ENCODE measurements around the gene S1PR2. TPM values are rescaled to one million over a fixed set of nuclear protein-coding genes. Genes with fewer than 3 reads are reported as not detected.
A peak's percentile ranks its signal among the peaks of the same experiment; 100 is the strongest.
"Not testable (repeated sequence)": the region's sequence is repeated elsewhere in the genome, so short reads cannot be mapped to it uniquely, and the experiment has no call there.

Gene S1PR2
- total RNA-seq, 4 donors from 2014 or later = 3.6 to 9.8 (median 5.3) TPM

DNA sequence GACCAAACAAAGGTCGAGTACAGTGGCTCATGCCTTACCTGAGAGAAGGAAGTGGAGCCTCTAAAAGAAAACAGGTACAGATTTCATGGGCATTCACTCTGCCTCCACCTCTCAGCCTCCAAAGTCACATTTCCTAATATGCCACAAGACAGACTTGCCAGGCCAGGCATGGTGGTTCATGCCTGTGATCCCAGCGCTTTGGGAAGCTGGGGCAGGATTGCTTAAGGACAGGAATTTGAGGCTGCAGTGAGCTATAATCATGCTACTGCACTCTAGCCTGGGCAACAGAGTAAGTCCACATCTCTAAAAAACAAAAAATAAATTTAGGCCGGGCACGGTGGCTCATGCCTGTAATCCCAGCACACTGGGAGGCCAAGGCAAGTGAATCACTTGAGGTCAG, 25.5 kb downstream of the S1PR2 start:
- Histone ChIP-seq H3K27me3 (no peaks in the 10 kb centered on the region), H3K4me1 (peaks cover 0 to 10% of the 10 kb centered on the region in 2 donors), H3K36me3 (no peaks in the 10 kb centered on the region), H3K4me3 (replicated peaks in 1 of 3) (no peak overlapping the region), H3K9me3 (no peaks in the 10 kb centered on the region), H3K27ac (no peak overlapping the region)
- intact Hi-C loops (cut with DNase I) = no loop called here
- TF ChIP-seq CTCF (IDR thresholded peaks at IDR 0.05) (no peak), POLR2A (IDR thresholded peaks at IDR 0.05) (no peak)
- 63 to 67% methylated on average over 4 of the region's 4 CpGs for WGBS, 2 donors
- DNase-seq = no peak

GRCh38 chr19:10203686-10204085, 27.4 kb downstream of the S1PR2 start:
- Histone ChIP-seq H3K9me3 (no peaks in the 10 kb centered on the region), H3K27me3 (no peaks in the 10 kb centered on the region), H3K4me3 (replicated peaks in 1 of 3) (no peak overlapping the region), H3K4me1 (peaks cover 0 to 10% of the 10 kb centered on the region in 2 donors), H3K36me3 (no peaks in the 10 kb centered on the region), H3K27ac (no peak overlapping the region)
- intact Hi-C loops (cut with DNase I) = no loop called here
- no peak for DNase-seq
- 97 to 98% methylated on average over 3 of the region's 3 CpGs for WGBS, 2 donors
- TF ChIP-seq CTCF (IDR thresholded peaks at IDR 0.05) = no peak
- no peak for TF ChIP-seq POLR2A (IDR thresholded peaks at IDR 0.05)

GRCh38 chr19:10201176-10201575, 30.0 kb downstream of the S1PR2 start:
- intact Hi-C loops (cut with DNase I) = no loop called here
- Histone ChIP-seq H3K36me3 (no peaks in the 10 kb centered on the region), H3K27me3 (no peaks in the 10 kb centered on the region), H3K4me3 (replicated peaks in 1 of 3) (no peak overlapping the region), H3K9me3 (no peaks in the 10 kb centered on the region), H3K27ac (no peak overlapping the region), H3K4me1 (peaks cover 0 to 4% of the 10 kb centered on the region in 2 donors)
- no peak for DNase-seq
- no peak for TF ChIP-seq POLR2A (IDR thresholded peaks at IDR 0.05)
- no peak for TF ChIP-seq CTCF (IDR thresholded peaks at IDR 0.05)
- WGBS, 2 donors = 78 to 85% methylated on average over 3 of the region's 3 CpGs

GRCh38 chr19:10200101-10200500, 31.0 kb downstream of the S1PR2 start:
- H3K4me1 ChIP-seq; H3K4me3 ChIP-seq (replicated peaks in 1 of 3); H3K27ac ChIP-seq; intact Hi-C loops (cut with DNase I); H3K9me3 ChIP-seq; H3K36me3 ChIP-seq; H3K27me3 ChIP-seq; DNase-seq: not testable (repeated sequence)
- 84 to 86% methylated on average over 15 of the region's 15 CpGs for WGBS, 2 donors

GRCh38 chr19:10198889-10199644, 32.1 kb downstream of the S1PR2 start:
- H3K27ac ChIP-seq; H3K27me3 ChIP-seq; H3K4me3 ChIP-seq (replicated peaks in 1 of 3); intact Hi-C loops (cut with DNase I); H3K4me1 ChIP-seq; H3K36me3 ChIP-seq; DNase-seq; H3K9me3 ChIP-seq: not testable (repeated sequence)
- WGBS, 2 donors = 70 to 76% methylated on average over 11 of the region's 11 CpGs

GRCh38 chr19:10195199-10195519, 36.0 kb downstream of the S1PR2 start:
- no peaks in the 10 kb centered on the region for H3K9me3 ChIP-seq
- TF ChIP-seq POLR2A (IDR thresholded peaks at IDR 0.05) (no peak), CTCF (IDR thresholded peaks at IDR 0.05) (no peak)
- peak overlapping the region in 2 of 3 donors; percentile 73 to 88 for H3K27ac ChIP-seq
- peaks cover 5 to 11% of the 10 kb centered on the region in 2 donors for H3K4me1 ChIP-seq
- peak overlapping the region in 1 of 3 donors; percentile 81 for H3K4me3 ChIP-seq (replicated peaks in 1 of 3)
- no peaks in the 10 kb centered on the region for H3K27me3 ChIP-seq
- intact Hi-C loops (cut with DNase I) = no loop called here
- WGBS, 2 donors = 27 to 30% methylated on average over 6 of the region's 6 CpGs
- H3K36me3 ChIP-seq = no peaks in the 10 kb centered on the region
- DNase-seq = no peak
